ENCODE data around the gene IL5RA.

Gene IL5RA

DNA sequence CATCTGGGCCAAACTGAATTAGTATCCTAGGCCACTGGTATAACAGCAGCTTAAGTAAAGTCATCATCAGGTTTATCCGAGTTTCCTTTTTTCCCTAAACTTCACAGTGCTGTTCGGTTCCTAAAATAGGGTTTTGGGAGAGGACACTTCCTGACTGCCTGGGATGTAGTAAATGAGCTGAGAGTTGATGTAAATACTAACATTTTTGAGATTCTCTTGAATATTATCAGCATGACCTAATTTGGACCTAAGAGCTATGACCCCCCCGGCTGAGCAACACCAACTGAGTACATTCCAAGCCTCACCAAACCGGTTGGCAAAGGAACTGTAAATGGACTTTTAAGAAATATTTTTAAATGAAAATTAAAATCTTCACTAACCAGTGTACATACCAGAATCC, 78.8 kb downstream of the IL5RA start:
- H3K9me3 ChIP-seq = no peaks in the 10 kb centered on the region
- intact Hi-C loops (cut with DNase I; ENCODE audit: low total_unique reads) = no loop called here
- H3K4me3 ChIP-seq = no peak overlapping the region
- H3K36me3 ChIP-seq = peaks cover 0 to 7% (median 4%) of the 10 kb centered on the region in 3 donors
- TF ChIP-seq, protein P1, sequence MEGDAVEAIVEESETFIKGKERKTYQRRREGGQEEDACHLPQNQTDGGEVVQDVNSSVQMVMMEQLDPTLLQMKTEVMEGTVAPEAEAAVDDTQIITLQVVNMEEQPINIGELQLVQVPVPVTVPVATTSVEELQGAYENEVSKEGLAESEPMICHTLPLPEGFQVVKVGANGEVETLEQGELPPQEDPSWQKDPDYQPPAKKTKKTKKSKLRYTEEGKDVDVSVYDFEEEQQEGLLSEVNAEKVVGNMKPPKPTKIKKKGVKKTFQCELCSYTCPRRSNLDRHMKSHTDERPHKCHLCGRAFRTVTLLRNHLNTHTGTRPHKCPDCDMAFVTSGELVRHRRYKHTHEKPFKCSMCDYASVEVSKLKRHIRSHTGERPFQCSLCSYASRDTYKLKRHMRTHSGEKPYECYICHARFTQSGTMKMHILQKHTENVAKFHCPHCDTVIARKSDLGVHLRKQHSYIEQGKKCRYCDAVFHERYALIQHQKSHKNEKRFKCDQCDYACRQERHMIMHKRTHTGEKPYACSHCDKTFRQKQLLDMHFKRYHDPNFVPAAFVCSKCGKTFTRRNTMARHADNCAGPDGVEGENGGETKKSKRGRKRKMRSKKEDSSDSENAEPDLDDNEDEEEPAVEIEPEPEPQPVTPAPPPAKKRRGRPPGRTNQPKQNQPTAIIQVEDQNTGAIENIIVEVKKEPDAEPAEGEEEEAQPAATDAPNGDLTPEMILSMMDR (IDR thresholded peaks at IDR 0.05) = no peak
- peaks cover 0 to 10% (median 0%) of the 10 kb centered on the region in 4 donors for H3K4me1 ChIP-seq
- no peak for DNase-seq
- no peaks in the 10 kb centered on the region for H3K27me3 ChIP-seq
- H3K27ac ChIP-seq = no peak overlapping the region

GRCh38 chr3:3027976-3028567, 82.1 kb downstream of the IL5RA start:
- TF ChIP-seq, protein P1 (IDR thresholded peaks at IDR 0.05) = no peak
- H3K4me1 ChIP-seq = peaks cover 0 to 10% (median 0%) of the 10 kb centered on the region in 4 donors
- intact Hi-C loops (cut with DNase I; ENCODE audit: low total_unique reads) = no loop called here
- H3K27me3 ChIP-seq = no peaks in the 10 kb centered on the region
- DNase-seq = no peak
- H3K36me3 ChIP-seq = peaks cover 0 to 3% (median 0%) of the 10 kb centered on the region in 3 donors
- H3K9me3 ChIP-seq = no peaks in the 10 kb centered on the region
- no peak overlapping the region for H3K4me3 ChIP-seq
- no peak overlapping the region for H3K27ac ChIP-seq

- intact Hi-C loops (cut with DNase I; ENCODE audit: low total_unique reads) = no loop called here
- Histone ChIP-seq H3K9me3 (no peaks in the 10 kb centered on the region), H3K36me3 (peaks cover 0 to 3% (median 0%) of the 10 kb centered on the region in 3 donors), H3K4me1 (no peaks in the 10 kb centered on the region), H3K27me3 (no peaks in the 10 kb centered on the region), H3K27ac (no peak overlapping the region), H3K4me3 (no peak overlapping the region)
- DNase-seq = no peak
- TF ChIP-seq, protein P1 (IDR thresholded peaks at IDR 0.05) = no peak
Measured at GRCh38 chr3:3023111-3023745, 86.9 kb downstream of the IL5RA start.

DNA sequence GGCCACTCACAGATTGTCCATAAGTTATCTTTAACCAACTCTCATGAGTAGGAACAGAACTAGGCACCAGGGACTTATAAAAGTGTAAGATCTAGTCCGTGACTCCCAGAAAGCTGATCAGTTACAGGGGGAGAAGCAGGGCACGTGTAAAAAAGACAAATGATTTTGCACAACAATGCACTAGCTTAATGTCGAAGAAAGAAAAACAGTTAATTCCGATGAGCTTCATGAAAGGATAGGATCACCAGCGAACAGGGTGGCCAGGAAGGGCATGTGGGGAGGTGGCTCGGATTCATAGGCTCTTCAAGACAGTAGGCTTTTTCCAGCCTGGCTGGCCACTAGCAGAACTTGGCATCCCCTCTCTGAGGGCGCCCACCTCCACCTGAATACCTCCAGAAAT, 90.0 kb downstream of the IL5RA start:
- DNase-seq = no peak
- intact Hi-C loops (cut with DNase I; ENCODE audit: low total_unique reads) = no loop called here
- Histone ChIP-seq H3K27me3 (no peaks in the 10 kb centered on the region), H3K27ac (no peak overlapping the region), H3K4me3 (no peak overlapping the region), H3K4me1 (no peaks in the 10 kb centered on the region), H3K36me3 (no peaks in the 10 kb centered on the region), H3K9me3 (no peaks in the 10 kb centered on the region)
- TF ChIP-seq, protein P1 (IDR thresholded peaks at IDR 0.05) = no peak

Measured in tibial artery (tissue), 4 donors.